SK-N-MC (cell line): Measurements from ENCODE around the gene TPRG1.

Experiments used
- DNase-seq: peaks from one replicate; pipeline ENCODE4 v3.0.0-alpha.2; 2011; ENCODE audit warnings: low read depth, low spot score
- H3K27ac ChIP-seq: fragments of 200-600 bp; sonication (generic); 2 replicates; pipeline ENCODE4 v1.5.1; 2016; ENCODE audit warnings: mixed run types
- H3K36me3 ChIP-seq: fragments of 200-600 bp; sonication (generic); 2 replicates; pipeline ENCODE4 v1.6.1; 2017; ENCODE audit warnings: antibody characterized with exemption, low read length, mixed read lengths; ENCODE audit not compliant: insufficient read depth
- H3K4me3 ChIP-seq: fragments of 200-600 bp; sonication (generic); 2 replicates; pipeline ENCODE4 v1.5.1; 2016
- H3K9ac ChIP-seq: fragments of 200-600 bp; sonication (generic); 2 replicates; pipeline ENCODE4 v1.8.0; 2017; ENCODE audit warnings: mixed run types, mixed read lengths; ENCODE audit not compliant: insufficient read length
- H3K9me3 ChIP-seq: fragments of 200-600 bp; sonication (generic); 2 replicates; pipeline ENCODE4 v1.6.1; 2017; ENCODE audit warnings: low read depth, mild to moderate bottlenecking, antibody characterized with exemption, low read length, moderate library complexity, mixed read lengths
- EZH2 ChIP-seq: fragments of 200-600 bp; sonication (generic); IDR thresholded peaks from one replicate; pipeline ENCODE4 v1.6.1; 2017; ENCODE audit warnings: antibody characterized with exemption
- FOXP2 ChIP-seq: optimal IDR thresholded peaks from 2 replicates; pipeline ENCODE3; 2011; ENCODE audit warnings: mild to moderate bottlenecking, moderate library complexity; ENCODE audit not compliant: insufficient read depth; ENCODE audit errors: extremely low read length, control extremely low read depth
- POLR2AphosphoS5 ChIP-seq: IDR thresholded peaks from 2 replicates; pipeline ENCODE4 v1.6.1; 2012; ENCODE audit warnings: mild to moderate bottlenecking, low read depth, low read length, borderline replicate concordance

Gene TPRG1

GRCh38 chr3:189298469-189299375 lies 127.0 kb downstream of the TPRG1 start:
- TF ChIP-seq FOXP2 (no peak), POLR2AphosphoS5 (no peak), EZH2 (no peak)
- H3K4me3 ChIP-seq, result peak overlapping the region; percentile 21
- H3K27ac ChIP-seq, result peak overlapping the region; percentile 96
- H3K36me3 ChIP-seq, result no peaks in the 10 kb centered on the region
- DNase-seq, result no peak
- H3K9me3 ChIP-seq, result no peaks in the 10 kb centered on the region
- H3K9ac ChIP-seq, result peak overlapping the region; percentile 57

GRCh38 chr3:189300345-189300744 lies 128.6 kb downstream of the TPRG1 start:
- H3K9ac ChIP-seq, result peak overlapping the region; percentile 0
- H3K27ac ChIP-seq, result peak overlapping the region; percentile 96
- no peaks in the 10 kb centered on the region for H3K9me3 ChIP-seq
- no peak overlapping the region for H3K4me3 ChIP-seq
- no peaks in the 10 kb centered on the region for H3K36me3 ChIP-seq
- TF ChIP-seq EZH2 (no peak), POLR2AphosphoS5 (no peak), FOXP2 (no peak)
- no peak for DNase-seq

- no peak for DNase-seq
- no peak for TF ChIP-seq EZH2
- TF ChIP-seq FOXP2, result no peak
- no peak for TF ChIP-seq POLR2AphosphoS5
- H3K4me3 ChIP-seq, result no peak overlapping the region
- H3K27ac ChIP-seq, result peak overlapping the region; percentile 98
- H3K36me3 ChIP-seq, result no peaks in the 10 kb centered on the region
- no peak overlapping the region for H3K9ac ChIP-seq
- no peaks in the 10 kb centered on the region for H3K9me3 ChIP-seq
Observed at GRCh38 chr3:189301479-189301878, 129.7 kb downstream of the TPRG1 start.

GRCh38 chr3:189303584-189303983 lies 131.8 kb downstream of the TPRG1 start:
- TF ChIP-seq FOXP2, result no peak
- no peak for TF ChIP-seq POLR2AphosphoS5
- H3K9ac ChIP-seq, result peak overlapping the region; percentile 61
- no peak overlapping the region for H3K4me3 ChIP-seq
- no peaks in the 10 kb centered on the region for H3K36me3 ChIP-seq
- no peaks in the 10 kb centered on the region for H3K9me3 ChIP-seq
- H3K27ac ChIP-seq, result peak overlapping the region; percentile 98
- no peak for DNase-seq

- peak overlapping the region; percentile 98 for H3K27ac ChIP-seq
- TF ChIP-seq EZH2 (no peak), POLR2AphosphoS5 (peak; percentile 71; the same call in 1 of the 2 replicates), FOXP2 (peak; percentile 82)
- H3K9ac ChIP-seq, result peak overlapping the region; percentile 61
- H3K9me3 ChIP-seq, result no peaks in the 10 kb centered on the region
- H3K4me3 ChIP-seq, result peak overlapping the region; percentile 69
- peak; percentile 99 for DNase-seq
- no peaks in the 10 kb centered on the region for H3K36me3 ChIP-seq
Observed at GRCh38 chr3:189304465-189305351, 132.9 kb downstream of the TPRG1 start.

- TF ChIP-seq FOXP2, result no peak
- no peak for TF ChIP-seq EZH2
- no peak for TF ChIP-seq POLR2AphosphoS5
- peak overlapping the region; percentile 61 for H3K9ac ChIP-seq
- DNase-seq, result no peak
- peak overlapping the region; percentile 69 for H3K4me3 ChIP-seq
- no peaks in the 10 kb centered on the region for H3K36me3 ChIP-seq
- H3K9me3 ChIP-seq, result no peaks in the 10 kb centered on the region
- H3K27ac ChIP-seq, result peak overlapping the region; percentile 98
Observed at GRCh38 chr3:189305412-189305811, 133.6 kb downstream of the TPRG1 start.

GRCh38 chr3:189307963-189308362 lies 136.2 kb downstream of the TPRG1 start:
- Histone ChIP-seq H3K36me3 (no peaks in the 10 kb centered on the region), H3K9me3 (no peaks in the 10 kb centered on the region), H3K4me3 (peak overlapping the region; percentile 58), H3K27ac (peak overlapping the region; percentile 98), H3K9ac (peak overlapping the region; percentile 30)
- no peak for DNase-seq
- TF ChIP-seq FOXP2 (no peak), EZH2 (no peak), POLR2AphosphoS5 (no peak)

GRCh38 chr3:189308608-189309007 lies 136.8 kb downstream of the TPRG1 start:
- peak; percentile 94 for DNase-seq
- H3K27ac ChIP-seq, result peak overlapping the region; percentile 98
- peak overlapping the region; percentile 58 for H3K4me3 ChIP-seq
- TF ChIP-seq POLR2AphosphoS5 (peak; percentile 66; the same call in 1 of the 2 replicates), FOXP2 (peak; percentile 90), EZH2 (no peak)
- H3K9me3 ChIP-seq, result no peaks in the 10 kb centered on the region
- peak overlapping the region; percentile 68 for H3K9ac ChIP-seq
- 0 out of 2 replicates have a peak, but pooled peaks cover under 1% of the 10 kb centered on the region for H3K36me3 ChIP-seq
